Iris pigment epithelial cell (primary cell): ENCODE results near the gene VCL.
"Not testable (repeated sequence)": the region's sequence is repeated elsewhere in the genome, so short reads cannot be mapped to it uniquely, and the experiment has no call there.

Experiments
- DNase-seq: peaks from one replicate; pipeline ENCODE4 v3.0.0-alpha.2; 2011; ENCODE audit warnings: low read depth

The VCL gene

DNA sequence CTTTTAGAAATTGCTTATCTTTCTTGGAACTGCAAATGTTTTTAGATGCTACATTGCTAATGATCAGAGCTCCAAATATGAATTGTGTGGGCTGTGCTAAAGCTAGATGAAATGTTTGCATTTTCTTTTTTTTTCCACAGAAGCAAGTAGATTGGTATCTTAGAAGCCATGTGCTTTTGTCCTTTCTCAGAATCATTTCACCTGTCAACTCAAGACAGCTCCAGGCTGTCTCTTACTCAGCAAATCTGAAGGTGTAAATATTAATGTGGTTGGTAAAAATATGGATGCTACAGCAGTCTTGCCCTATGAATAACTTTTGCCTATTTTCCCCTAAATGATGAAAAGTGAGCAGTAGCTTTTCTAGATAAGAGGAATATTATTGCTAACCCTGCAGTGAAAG lies 111.5 kb downstream of the VCL start:
- DNase-seq = no peak

GRCh38 chr10:74110120-74110519 lies 112.2 kb downstream of the VCL start:
- DNase-seq = no peak

DNA sequence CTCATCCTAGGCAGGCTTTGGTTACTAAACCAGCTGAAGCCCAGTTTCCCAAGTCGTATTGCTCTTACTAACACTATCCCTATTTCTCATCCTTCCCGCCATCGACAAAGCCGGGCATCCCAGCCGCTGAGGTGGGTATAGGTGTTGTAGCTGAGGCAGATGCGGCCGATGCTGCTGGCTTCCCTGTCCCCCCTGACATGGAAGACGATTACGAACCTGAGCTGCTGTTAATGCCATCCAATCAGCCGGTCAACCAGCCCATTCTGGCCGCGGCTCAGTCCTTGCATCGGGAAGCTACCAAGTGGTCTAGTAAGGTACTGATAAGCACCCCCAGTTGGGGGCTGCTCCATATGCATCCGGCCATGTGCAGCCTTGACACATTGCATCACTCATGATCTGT lies 113.9 kb downstream of the VCL start:
- no peak for DNase-seq

GRCh38 chr10:74113546-74113945 lies 115.6 kb downstream of the VCL start:
- peak; percentile 26 for DNase-seq

DNA sequence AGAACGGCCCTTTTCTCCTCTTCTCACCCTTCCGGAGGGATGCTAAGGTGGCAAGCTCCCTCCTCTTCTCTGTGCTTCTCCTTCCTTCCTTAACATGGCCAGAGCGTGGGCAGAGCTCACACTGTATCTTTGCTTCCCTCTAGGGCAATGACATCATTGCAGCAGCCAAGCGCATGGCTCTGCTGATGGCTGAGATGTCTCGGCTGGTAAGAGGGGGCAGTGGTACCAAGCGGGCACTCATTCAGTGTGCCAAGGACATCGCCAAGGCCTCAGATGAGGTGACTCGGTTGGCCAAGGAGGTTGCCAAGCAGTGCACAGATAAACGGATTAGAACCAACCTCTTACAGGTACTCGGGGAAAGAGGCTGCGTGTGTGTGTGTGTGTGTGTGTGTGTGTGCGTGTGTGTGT lies 116.1 kb downstream of the VCL start:
- DNase-seq = no peak

GRCh38 chr10:74117738-74118137 lies 119.8 kb downstream of the VCL start:
- no peak for DNase-seq

GRCh38 chr10:74118804-74119203 lies 120.9 kb downstream of the VCL start:
- DNase-seq = peak; percentile 27

GRCh38 chr10:74120911-74121310 lies 123.0 kb downstream of the VCL start:
- DNase-seq = no peak

DNA sequence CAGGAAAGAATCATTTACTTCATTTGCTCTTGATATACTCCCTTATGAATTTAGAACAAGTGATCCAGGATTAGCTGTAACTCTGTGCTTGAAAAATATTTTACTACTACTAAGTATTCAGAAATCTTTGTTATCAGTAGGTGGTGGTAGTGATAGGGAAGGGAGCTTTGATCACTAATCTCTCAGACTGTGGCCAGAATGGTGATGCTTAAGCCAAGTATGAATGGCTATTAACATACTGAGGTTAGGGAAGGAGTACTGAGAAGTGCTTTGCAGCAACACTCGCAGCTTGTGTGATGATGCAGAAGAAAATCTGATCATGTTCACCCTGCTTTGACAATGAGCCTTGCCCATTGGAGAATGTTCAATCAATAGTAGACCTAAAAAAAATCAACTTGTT lies 123.5 kb downstream of the VCL start:
- DNase-seq = peak; percentile 46

DNA sequence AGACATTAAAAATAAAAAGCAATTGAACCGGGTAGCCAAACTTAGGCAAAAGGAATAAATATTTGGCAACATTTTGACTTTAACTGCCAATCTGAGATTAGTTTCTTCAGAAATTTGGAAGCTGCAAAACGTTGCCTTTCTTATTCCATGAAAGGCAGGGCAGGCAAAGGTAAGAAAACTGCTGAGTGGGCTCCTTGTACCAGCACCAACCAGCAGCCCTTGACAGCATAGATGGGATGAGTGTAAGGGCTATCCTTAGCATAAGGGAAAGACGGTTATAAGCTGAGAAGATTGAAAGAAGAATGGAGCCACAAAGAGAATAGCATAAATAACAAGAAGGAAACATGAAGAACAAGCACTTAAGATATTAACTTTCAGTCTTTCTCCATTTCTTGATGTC lies 124.1 kb downstream of the VCL start:
- no peak for DNase-seq

- DNase-seq = no peak
These were observed 125.2 kb downstream of the VCL start for GRCh38 chr10:74123081-74123480.

DNA sequence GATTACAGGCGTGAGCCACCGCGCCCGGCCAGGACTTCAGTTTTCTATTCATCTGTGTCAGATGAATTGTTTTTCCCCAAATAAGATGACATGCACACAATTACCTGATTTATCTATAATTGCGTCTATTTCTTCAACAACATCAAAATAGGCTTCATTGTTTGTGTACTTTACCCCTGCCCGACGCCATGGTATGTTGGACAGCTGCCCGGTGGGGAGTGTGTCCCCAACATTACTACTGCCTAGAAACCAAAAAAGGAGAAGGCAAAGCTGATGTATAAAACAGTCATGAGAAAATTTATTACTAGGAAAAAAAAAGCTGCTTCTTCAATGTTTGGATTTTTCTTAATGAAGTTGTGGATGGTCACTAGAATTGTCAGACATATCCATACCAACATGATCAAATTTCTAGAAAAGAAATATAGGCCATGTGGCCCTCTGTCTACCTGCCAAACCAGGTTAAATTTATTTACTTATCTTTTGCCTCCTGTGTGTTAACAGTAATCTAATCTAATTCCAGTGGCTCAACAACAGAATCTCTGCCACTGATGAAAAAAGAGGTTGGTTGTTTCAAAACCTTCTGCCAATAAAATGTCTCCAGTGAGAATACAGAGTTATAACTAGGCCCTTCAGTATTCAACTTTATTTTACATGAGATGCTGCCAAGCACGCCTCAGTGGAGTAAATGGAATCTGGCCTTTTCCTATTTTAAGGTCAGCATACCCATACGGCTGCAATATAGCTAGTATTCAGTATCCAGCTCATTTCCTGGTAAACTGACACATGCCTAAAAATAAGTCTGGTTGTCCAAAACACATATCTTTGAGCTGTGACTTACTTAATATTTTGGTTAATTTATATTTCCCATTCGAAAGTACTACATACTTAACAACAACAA lies 136.3 kb downstream of the VCL start:
- DNase-seq = no peak

DNA sequence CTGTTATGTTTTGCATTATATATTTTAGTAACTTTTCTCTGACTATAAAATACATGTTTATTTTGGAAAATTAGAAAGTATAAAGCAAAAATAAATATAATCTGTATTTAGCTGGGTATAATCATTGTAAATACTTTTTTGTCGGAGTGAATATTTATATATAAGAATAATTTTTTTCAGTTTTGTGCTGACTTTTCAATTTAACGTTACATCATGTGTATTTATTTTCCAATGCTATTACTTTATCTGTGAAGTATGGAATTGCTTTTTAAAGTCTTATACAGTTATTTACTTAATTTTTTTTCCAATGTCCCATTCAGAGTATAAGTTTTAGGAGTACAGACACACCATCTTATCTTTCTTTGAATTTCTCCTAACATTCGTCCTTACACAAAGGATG lies 137.5 kb downstream of the VCL start:
- DNase-seq = no peak

DNA sequence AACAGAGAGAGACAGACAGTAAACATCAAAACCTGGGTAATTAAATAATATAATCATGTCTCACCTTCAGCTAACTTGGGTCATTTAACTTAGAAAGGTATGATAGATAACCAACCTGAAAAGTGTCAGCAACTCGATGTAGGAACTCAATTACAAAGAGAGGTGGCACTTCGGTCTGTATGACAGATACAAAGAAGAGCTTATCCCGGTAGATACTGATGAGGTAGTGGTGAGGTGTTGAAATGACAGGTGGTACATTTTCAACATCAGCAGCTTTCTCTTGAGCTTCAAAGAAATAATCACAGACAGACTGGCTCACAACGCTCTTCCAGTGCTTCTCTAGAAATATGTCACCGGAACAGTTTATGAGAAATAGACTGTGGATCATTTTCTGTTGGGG lies 140.1 kb downstream of the VCL start:
- no peak for DNase-seq

GRCh38 chr10:74138596-74138995 lies 140.7 kb downstream of the VCL start:
- DNase-seq = not testable (repeated sequence)

DNA sequence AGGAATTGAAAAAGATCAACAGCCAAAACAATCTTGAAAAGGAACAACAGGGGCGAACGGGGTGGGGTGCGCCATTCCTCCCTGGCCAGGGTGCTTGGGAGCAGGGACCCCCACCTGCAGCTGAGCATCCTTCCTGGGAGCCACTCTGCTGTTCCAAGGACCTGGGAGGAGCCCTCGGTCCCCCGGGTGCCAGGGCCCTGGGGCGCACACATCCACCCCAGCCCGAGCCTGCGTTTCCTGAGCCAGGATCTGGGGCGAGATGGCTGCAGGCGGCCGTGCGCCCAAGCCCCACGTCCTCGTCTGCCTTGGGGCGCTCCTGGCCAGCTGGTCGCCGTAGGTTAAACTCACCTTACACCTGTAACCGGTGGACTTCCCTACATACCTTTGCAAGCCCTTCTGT lies 142.1 kb downstream of the VCL start:
- DNase-seq = no peak

- no peak for DNase-seq
These were observed 142.6 kb downstream of the VCL start for GRCh38 chr10:74140553-74140952.

- DNase-seq = peak; percentile 91
These were observed 147.2 kb downstream of the VCL start for GRCh38 chr10:74145133-74145532.

DNA sequence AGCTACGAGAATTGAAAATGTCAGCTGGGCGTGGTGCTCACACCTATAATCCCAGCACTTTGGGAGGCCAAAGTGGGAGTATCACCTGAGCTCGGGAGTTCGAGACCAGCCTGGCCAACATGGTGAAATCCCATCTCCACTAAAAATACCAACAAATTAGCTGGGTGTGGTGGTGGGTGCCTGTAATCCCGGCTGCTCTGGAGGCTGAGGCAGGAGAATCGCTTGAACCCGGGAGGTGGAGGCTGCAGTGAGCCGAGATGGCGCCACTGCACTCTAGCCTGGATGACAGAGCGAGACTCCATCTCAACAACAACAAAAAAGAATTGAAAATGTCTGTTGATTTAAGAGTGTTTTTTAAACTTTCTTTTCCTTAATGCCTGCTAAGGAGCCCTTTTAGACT lies 149.1 kb downstream of the VCL start:
- DNase-seq = not testable (repeated sequence)

DNA sequence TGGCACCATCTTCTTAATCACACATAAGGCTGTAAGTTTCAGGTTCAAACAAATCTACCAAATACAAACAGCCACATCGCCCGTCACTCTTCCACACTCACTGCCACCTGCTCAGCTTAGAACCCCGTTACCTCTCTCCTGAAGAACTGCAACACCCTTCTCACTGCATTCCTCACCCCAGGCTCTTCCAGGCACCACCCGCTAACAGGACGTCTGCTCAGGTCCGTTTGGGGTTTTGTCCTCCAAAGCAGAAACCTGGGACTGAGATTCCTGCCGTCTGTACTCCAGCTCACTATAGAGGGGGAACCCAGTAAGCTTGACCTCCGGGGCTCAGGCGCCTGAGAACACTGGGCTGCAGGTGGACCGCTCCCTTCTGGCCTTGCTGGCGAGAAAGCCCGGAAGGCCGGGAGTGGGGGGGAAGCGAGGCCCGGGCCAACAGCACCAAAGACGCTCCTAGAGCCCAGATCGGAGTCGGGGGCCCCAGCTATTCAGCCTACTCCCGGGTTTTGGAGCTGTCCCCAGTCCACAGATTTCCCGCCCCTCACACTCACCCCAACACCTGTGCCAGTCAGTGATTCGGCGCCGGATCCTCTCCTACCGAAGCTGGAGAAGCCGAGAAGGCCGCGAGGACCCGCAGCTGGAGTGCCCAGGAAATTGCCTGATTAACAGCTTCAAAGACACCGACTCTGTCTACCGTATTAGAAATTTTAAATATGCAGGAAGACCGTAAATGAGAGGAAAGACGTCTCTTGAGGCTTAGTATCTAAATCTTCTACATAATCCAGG lies 152.5 kb downstream of the VCL start, which contains the start of gene AP3M1:
TSS of gene AP3M1 (minus strand) at position 625 of the 786 bp plus-strand sequence. CDS start 12,449 bp downstream, outside the sequence.
- no peak for DNase-seq

DNA sequence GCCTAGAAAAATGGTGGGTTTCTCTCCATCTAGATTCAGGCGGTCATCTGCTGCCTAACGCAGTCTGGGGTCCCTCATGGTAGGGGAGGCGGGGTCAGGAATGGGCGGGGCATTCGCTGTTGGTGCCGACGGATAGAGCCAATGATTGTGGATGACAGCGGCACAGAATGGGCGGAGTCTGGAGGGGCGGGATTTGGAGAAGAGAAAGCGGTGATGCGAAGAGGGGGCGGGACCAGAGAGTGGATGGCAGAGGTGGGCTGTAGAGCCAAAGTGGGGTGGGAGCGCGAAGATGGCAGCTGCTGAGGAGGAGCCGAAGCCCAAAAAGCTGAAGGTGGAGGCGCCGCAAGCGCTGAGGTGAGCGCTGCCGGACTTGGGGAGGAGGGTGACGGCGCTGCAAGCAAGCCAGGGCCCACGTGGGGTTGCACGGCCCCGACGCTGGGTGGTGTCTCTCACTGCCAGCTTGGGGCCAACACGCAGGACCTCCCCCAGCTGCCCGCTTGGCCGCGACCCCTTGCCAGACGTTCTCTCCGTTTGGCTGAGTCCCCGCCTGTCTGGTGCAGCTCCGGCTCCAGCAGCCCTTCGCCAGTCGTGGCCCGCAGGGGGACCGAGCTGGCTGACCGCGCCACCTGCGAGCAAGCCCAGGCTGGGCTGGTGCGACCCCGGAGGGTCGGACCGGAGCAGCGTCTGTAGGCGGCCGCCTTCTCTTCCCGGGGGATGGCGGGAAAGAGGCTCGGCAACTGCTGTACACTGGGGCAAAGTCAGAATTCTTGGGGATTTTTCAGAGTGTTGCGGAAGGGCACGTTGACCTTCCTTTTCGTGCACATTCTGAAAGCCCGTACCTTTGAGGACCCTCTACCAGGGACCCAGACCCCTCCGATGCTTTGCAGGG lies 153.3 kb downstream of the VCL start, which contains the start of gene ADK:
TSS of gene ADK (plus strand) at position 232 of the 889 bp plus-strand sequence. CDS start at position 290, 58 bp downstream.
- peak; percentile 97 for DNase-seq
